NCI-H1417 treated with DMSO at 0.1 percent for 48 hours (cell line): ENCODE data around the gene ZC3H12A.

Experiments used
- DNase-seq: peaks from one replicate; lab custom pipeline; 2025; lab: John Stamatoyannopoulos, UW

Gene ZC3H12A

GRCh38 chr1:37455516-37455915 lies 18.9 kb upstream of the ZC3H12A start:
- DNase-seq: no peak

GRCh38 chr1:37456614-37457013 lies 17.8 kb upstream of the ZC3H12A start:
- DNase-seq: no peak

GRCh38 chr1:37458551-37458950 lies 15.8 kb upstream of the ZC3H12A start:
- DNase-seq: no peak

- no peak for DNase-seq
Measured at GRCh38 chr1:37461698-37462436, 12.5 kb upstream of the ZC3H12A start.

GRCh38 chr1:37464443-37464842 lies 9.9 kb upstream of the ZC3H12A start:
- no peak for DNase-seq

- DNase-seq: no peak
Measured at GRCh38 chr1:37465593-37466517, 8.5 kb upstream of the ZC3H12A start.

GRCh38 chr1:37468037-37468436 lies 6.3 kb upstream of the ZC3H12A start:
- DNase-seq: no peak

GRCh38 chr1:37469386-37469785 lies 5.0 kb upstream of the ZC3H12A start:
- no peak for DNase-seq

GRCh38 chr1:37471345-37472231 lies 2.8 kb upstream of the ZC3H12A start:
- DNase-seq: no peak

- no peak for DNase-seq
Measured at GRCh38 chr1:37472281-37472680, 2.1 kb upstream of the ZC3H12A start.

- DNase-seq: no peak
Measured at GRCh38 chr1:37472994-37473393, 1.4 kb upstream of the ZC3H12A start.

GRCh38 chr1:37473431-37474045 lies 842 bp upstream of the ZC3H12A start:
- DNase-seq: no peak

GRCh38 chr1:37474697-37475379 lies 458 bp downstream of the ZC3H12A start:
- no peak for DNase-seq

- DNase-seq: no peak
Measured at GRCh38 chr1:37475380-37476086, 1.2 kb downstream of the ZC3H12A start.

GRCh38 chr1:37476087-37476452 lies 1.7 kb downstream of the ZC3H12A start:
- no peak for DNase-seq

- no peak for DNase-seq
Measured at GRCh38 chr1:37476460-37477197, 2.2 kb downstream of the ZC3H12A start.

- DNase-seq: no peak
Measured at GRCh38 chr1:37477198-37477931, 3.0 kb downstream of the ZC3H12A start.

GRCh38 chr1:37477946-37478345 lies 3.6 kb downstream of the ZC3H12A start:
- no peak for DNase-seq

GRCh38 chr1:37478451-37478881 lies 4.1 kb downstream of the ZC3H12A start:
- no peak for DNase-seq
